Activated CD4-positive, alpha-beta T cell treated with anti-CD3 and anti-CD28 coated beads for 48 hours (primary cell): Measurements from ENCODE around the gene NHSL2.

Source experiments
- DNase-seq: peaks from one replicate; pipeline ENCODE4 v3.0.0-alpha.2; 2020

NHSL2 gene

GRCh38 chrX:72114807-72115206 lies 204.2 kb downstream of the NHSL2 start:
- no peak for DNase-seq

DNA sequence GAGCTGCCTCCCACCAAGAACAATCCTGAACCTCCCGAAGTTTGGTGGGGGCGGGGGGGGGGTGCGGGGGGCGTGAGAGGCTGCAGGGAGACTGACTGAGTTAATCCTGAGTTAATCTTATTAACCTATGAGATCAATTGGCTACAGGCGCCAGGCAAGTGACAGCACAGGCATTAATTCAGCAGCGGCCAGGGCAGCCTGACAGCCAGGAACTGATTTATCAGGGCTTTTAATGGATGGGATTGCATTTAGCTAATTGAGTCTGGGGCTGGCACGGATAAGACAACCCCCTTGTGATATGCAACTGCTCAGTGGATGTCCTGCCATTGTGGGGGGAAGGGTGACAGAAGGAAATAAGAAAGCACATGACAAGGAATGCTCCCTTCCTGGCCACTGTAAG lies 204.7 kb downstream of the NHSL2 start:
- DNase-seq, result no peak

DNA sequence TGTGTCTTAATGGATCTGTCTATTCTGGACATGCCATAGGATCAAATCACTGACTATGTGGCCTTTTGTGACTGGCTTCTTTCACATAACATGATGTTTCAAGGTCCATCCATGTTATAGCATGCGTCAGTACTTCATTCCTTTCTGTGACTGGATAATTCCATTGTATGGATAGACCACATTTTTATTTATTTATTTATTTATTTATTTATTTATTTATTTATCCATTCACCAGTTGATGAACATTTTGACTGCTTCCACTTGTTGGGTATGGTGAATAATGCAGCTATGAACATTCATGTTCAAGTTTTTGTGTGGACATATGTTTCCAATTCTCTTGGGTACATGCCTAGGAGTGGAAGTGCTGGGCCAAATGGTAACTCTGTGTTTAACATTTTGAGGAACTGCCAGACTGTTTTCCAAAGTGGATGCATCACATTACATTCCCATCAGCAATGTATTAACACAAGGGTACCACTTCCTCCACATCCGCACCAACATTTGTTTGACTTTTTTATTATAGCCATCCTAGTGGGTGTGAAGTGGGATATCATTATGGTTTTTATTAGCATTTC lies 207.1 kb downstream of the NHSL2 start:
- DNase-seq, result no peak

DNA sequence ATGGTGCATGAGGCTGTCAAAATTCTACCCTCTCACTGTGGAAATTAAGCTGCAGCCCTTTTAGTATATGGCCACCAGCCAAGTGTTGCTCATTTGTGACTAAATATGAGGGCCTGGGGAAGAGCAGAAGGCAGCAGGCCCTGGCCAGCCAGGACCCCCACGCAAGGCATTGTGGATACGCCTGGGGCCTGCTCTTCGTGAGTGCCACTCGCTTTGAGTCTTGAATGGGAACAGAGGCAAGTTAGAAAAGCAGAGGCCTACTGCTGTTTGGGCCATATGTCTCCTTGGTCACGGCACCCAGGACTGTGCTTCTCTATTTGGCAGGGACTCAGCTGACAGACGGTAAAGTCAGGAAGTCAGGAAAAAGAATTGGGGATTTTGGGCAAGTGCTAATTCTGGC lies 210.2 kb downstream of the NHSL2 start:
- no peak for DNase-seq

GRCh38 chrX:72121383-72121782 lies 210.7 kb downstream of the NHSL2 start:
- DNase-seq, result peak; percentile 23

- no peak for DNase-seq
Measured at GRCh38 chrX:72122621-72123337, 212.1 kb downstream of the NHSL2 start.

- DNase-seq, result no peak
Measured at GRCh38 chrX:72123471-72124185, 213.0 kb downstream of the NHSL2 start.

DNA sequence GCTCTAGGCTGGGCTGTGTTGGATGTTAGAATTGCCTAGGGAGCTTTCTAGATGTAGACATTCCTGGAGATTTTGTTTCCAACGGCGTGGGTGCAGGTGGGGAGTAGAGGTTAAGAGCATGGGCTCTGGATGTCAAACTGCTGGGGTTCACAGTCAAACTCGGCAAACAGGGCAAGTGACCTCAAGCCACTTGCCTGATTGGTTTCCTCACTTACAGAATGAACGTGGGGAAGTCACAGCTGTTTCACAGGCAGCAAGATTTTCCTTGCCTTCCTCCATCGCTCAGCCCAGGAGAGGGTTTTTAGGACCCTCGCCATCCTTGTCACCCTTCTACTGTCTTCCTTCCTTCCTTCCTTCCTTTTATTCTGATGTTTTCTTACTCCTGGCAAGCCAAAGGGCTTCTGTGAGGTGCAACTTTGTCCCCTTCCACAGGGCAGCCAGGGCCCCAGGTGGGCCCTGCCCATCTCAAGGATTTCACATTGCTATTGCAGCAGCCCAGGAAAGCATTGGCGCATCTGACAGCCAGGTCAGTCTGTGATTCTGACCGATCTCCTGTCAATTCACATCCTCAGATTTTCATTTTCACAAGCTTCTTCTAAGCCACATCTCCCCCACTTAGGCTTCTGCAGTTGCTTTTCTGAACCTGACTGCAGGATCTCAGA lies 214.0 kb downstream of the NHSL2 start:
- no peak for DNase-seq

DNA sequence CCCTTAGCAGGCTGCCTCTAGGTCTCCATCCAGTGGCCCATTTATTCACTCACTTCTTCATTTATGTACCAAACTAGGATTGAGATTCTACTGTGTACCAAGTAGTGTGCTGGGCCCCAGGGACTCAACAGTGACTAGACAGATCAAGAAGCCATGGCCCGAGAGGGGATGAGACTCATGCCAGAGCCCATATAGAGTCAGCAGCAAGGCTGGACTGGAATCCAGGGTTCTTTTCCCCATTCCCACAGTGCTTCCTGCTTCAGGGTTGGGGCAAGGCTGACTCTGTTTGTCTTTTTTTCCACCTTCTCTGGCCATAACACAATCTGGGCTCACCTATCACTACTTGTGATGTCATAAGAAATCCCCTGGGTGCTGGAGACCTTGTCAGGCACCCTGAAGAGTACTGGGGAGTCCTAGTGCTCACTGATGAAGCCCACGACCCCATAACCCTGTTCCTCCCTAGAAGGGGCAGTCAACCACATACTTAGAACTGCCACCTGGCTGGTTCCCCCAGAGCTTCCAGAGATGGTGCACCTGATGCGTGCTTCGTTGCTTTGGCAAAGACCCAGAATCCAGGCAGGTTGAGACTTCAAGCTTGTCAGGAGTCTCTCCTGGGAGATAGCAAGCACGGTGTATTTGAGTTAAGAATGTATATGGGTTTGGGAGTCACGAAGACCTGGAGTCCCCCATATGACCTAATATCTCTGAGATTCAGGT lies 214.8 kb downstream of the NHSL2 start:
- no peak for DNase-seq

DNA sequence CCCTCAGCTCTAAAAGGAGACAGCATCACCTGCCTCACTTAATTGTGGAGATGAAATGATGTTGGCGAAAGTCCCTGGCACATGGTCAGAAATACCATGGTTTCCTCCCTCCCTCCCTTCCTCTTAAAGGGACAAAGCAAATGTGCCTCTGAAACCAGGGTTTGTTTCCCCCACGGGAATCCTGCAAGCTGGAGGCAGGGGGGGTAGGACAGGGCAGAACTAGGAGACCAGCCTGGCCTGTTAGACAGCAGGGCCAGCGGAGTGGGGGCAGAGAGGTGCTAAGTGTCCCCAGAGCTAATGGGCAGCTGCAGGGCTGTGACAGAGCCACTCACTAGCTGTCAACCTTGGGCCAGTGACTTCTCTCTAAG lies 215.4 kb downstream of the NHSL2 start:
- no peak for DNase-seq

- DNase-seq, result peak; percentile 86
Measured at GRCh38 chrX:72126539-72127140, 216.0 kb downstream of the NHSL2 start.

GRCh38 chrX:72127332-72127731 lies 216.7 kb downstream of the NHSL2 start:
- DNase-seq, result no peak

GRCh38 chrX:72128183-72128834 lies 217.7 kb downstream of the NHSL2 start:
- no peak for DNase-seq

DNA sequence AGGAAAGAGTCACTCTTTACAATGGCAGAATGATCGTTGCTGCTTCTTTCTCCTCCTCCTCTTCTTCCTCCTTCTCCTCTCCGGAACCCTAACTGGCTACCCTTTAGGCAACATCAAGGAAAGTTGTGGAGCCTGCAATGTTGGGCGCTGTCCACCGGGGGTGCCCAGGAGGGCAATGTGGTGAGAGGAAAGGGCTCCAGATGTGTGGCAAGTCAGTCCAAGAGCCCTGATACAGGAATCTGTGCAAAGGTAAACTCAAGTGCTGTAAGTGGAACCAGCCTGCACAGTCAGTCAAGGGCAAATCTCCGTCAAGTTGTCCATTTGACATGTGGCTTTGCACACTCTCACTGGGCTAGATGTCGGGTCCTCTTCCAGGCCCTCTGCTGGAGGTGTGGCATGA lies 218.2 kb downstream of the NHSL2 start:
- DNase-seq, result peak; percentile 45

DNA sequence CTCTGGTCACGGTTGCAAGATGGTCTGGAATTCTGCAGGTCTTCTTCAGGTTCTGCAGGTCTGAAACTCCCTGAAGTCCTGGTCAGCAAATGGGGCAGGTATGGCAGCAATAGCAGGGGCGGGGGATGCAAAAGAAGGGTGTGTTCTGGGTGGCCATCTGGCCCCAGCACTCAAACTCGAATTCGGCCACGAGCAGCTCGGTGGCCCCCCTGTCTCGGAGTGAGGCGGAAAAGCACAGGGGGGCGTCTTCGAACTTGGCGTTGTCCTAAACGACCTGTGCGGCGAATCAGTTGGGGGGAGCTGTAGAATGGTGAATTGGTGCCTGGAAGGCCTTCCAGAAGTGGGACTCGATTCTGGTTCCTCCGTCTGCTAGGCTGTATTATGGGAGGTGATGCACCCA lies 219.0 kb downstream of the NHSL2 start:
- no peak for DNase-seq

- no peak for DNase-seq
Measured at GRCh38 chrX:72130156-72130761, 219.6 kb downstream of the NHSL2 start.

DNA sequence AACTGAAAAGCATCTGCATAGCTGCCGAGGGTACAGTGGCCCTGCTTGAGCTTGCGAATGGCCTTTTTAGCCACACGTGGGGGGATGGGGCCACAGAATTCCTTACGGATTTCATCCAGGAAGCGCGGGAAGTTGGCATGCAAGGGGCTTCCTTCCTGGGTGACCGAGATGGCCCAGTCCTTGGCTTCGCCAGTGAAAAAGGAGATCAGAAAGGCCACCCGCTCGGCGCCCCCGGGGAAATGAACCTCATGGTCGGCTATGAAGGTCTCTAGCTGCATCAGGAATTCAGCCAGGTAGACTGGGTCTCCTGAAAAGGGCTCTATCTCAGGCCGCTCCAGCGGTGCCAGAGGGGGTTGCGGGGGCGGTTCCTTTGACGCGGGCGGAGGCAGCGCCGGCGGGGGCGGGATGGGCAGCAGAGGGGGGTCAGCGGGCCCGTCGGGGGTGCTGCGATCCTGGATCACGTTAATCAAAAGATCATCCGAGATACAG lies 220.2 kb downstream of the NHSL2 start:
- no peak for DNase-seq

- peak; percentile 53 for DNase-seq
Measured at GRCh38 chrX:72131317-72132294, 221.0 kb downstream of the NHSL2 start, which contains the start of gene RTL5. RTL5 (minus strand) TSS chrX:72131915.

- no peak for DNase-seq
Measured at GRCh38 chrX:72132456-72132855, 221.8 kb downstream of the NHSL2 start.
